ENCODE results near the gene ARMC10.
"Not testable (repeated sequence)": the region's sequence is repeated elsewhere in the genome, so short reads cannot be mapped to it uniquely, and the experiment has no call there.

Gene ARMC10

GRCh38 chr7:103095558-103095957, 20.6 kb downstream of the ARMC10 start:
- H3K4me2 ChIP-seq (ENCODE audit: low read length); H2AK5ac ChIP-seq (ENCODE audit: low read length); H3K79me2 ChIP-seq (ENCODE audit: control insufficient read depth, insufficient read depth, low read length); H3K79me1 ChIP-seq (ENCODE audit: low read length); H2BK15ac ChIP-seq (replicated peaks; ENCODE audit: low read depth); H3K9ac ChIP-seq (ENCODE audit: low read length); H3K4me1 ChIP-seq (ENCODE audit: control insufficient read depth, low read depth, low read length); H3K18ac ChIP-seq (ENCODE audit: low read length); DNase-seq; H3K4ac ChIP-seq (ENCODE audit: low read depth, low read length); H3K27ac ChIP-seq (ENCODE audit: low read depth, low read length); H3K27me3 ChIP-seq (ENCODE audit: insufficient read depth, low read length, poor library complexity); H3K4me3 ChIP-seq (ENCODE audit: low read length); H2BK5ac ChIP-seq (ENCODE audit: low read length); H3K56ac ChIP-seq (ENCODE audit: low read length); H4K5ac ChIP-seq (ENCODE audit: low read length); H3K23ac ChIP-seq (ENCODE audit: low read length); H2BK120ac ChIP-seq (ENCODE audit: low read depth, low read length); H3K36me3 ChIP-seq (ENCODE audit: control insufficient read depth, insufficient read depth, low read length); H4K8ac ChIP-seq (ENCODE audit: low read depth, low read length): not testable (repeated sequence)
- no CpG with 5 or more reads among the region's 2 CpGs for WGBS (ENCODE audit: extremely low coverage, insufficient coverage, low lambda C conversion rate)

- Histone ChIP-seq H3K79me1 (ENCODE audit: low read length) (no peaks in the 10 kb centered on the region), H3K79me2 (ENCODE audit: control insufficient read depth, insufficient read depth, low read length) (no peaks in the 10 kb centered on the region), H3K4me1 (ENCODE audit: control insufficient read depth, low read depth, low read length) (no peaks in the 10 kb centered on the region), H3K18ac (ENCODE audit: low read length) (no peak overlapping the region), H3K4me2 (ENCODE audit: low read length) (no peak overlapping the region), H3K27ac (ENCODE audit: low read depth, low read length) (no peak overlapping the region), H2BK15ac (replicated peaks; ENCODE audit: low read depth) (no peak overlapping the region), H3K4me3 (ENCODE audit: low read length) (no peak overlapping the region), H3K27me3 (ENCODE audit: insufficient read depth, low read length, poor library complexity) (no peaks in the 10 kb centered on the region), H3K56ac (ENCODE audit: low read length) (no peak overlapping the region), H3K36me3 (ENCODE audit: control insufficient read depth, insufficient read depth, low read length) (no peaks in the 10 kb centered on the region), H3K9ac (ENCODE audit: low read length) (no peak overlapping the region), H2BK120ac (ENCODE audit: low read depth, low read length) (no peak overlapping the region), H4K5ac (ENCODE audit: low read length) (no peak overlapping the region), H3K23ac (ENCODE audit: low read length) (no peak overlapping the region), H3K4ac (ENCODE audit: low read depth, low read length) (no peak overlapping the region), H2AK5ac (ENCODE audit: low read length) (no peak overlapping the region), H2BK5ac (ENCODE audit: low read length) (no peak overlapping the region), H4K8ac (ENCODE audit: low read depth, low read length) (no peak overlapping the region)
- WGBS (ENCODE audit: extremely low coverage, insufficient coverage, low lambda C conversion rate) = no CpG with 5 or more reads among the region's 2 CpGs
- no peak for DNase-seq
Measured at GRCh38 chr7:103097041-103097440, 22.1 kb downstream of the ARMC10 start.

- Histone ChIP-seq H3K79me2 (ENCODE audit: control insufficient read depth, insufficient read depth, low read length) (no peaks in the 10 kb centered on the region), H3K18ac (ENCODE audit: low read length) (no peak overlapping the region), H2BK120ac (ENCODE audit: low read depth, low read length) (no peak overlapping the region), H3K79me1 (ENCODE audit: low read length) (no peaks in the 10 kb centered on the region), H3K27me3 (ENCODE audit: insufficient read depth, low read length, poor library complexity) (no peaks in the 10 kb centered on the region), H3K4me3 (ENCODE audit: low read length) (no peak overlapping the region), H2BK15ac (replicated peaks; ENCODE audit: low read depth) (no peak overlapping the region), H2AK5ac (ENCODE audit: low read length) (no peak overlapping the region), H3K23ac (ENCODE audit: low read length) (no peak overlapping the region), H2BK5ac (ENCODE audit: low read length) (no peak overlapping the region), H4K5ac (ENCODE audit: low read length) (no peak overlapping the region), H3K36me3 (ENCODE audit: control insufficient read depth, insufficient read depth, low read length) (no peaks in the 10 kb centered on the region), H3K4me2 (ENCODE audit: low read length) (no peak overlapping the region), H4K8ac (ENCODE audit: low read depth, low read length) (no peak overlapping the region), H3K9ac (ENCODE audit: low read length) (no peak overlapping the region), H3K4me1 (ENCODE audit: control insufficient read depth, low read depth, low read length) (no peaks in the 10 kb centered on the region), H3K4ac (ENCODE audit: low read depth, low read length) (no peak overlapping the region), H3K27ac (ENCODE audit: low read depth, low read length) (no peak overlapping the region), H3K56ac (ENCODE audit: low read length) (no peak overlapping the region)
- no peak for DNase-seq
- WGBS (ENCODE audit: extremely low coverage, insufficient coverage, low lambda C conversion rate) = no CpG with 5 or more reads among the region's 3 CpGs
Measured at GRCh38 chr7:103100348-103100747, 25.4 kb downstream of the ARMC10 start.

GRCh38 chr7:103101543-103101942, 26.6 kb downstream of the ARMC10 start:
- WGBS (ENCODE audit: extremely low coverage, insufficient coverage, low lambda C conversion rate) = no CpG with 5 or more reads among the region's 2 CpGs

GRCh38 chr7:103106005-103106702, 31.2 kb downstream of the ARMC10 start:
- Histone ChIP-seq H3K4me1 (ENCODE audit: control insufficient read depth, low read depth, low read length) (no peaks in the 10 kb centered on the region), H4K8ac (ENCODE audit: low read depth, low read length) (no peak overlapping the region), H3K79me2 (ENCODE audit: control insufficient read depth, insufficient read depth, low read length) (no peaks in the 10 kb centered on the region), H3K9ac (ENCODE audit: low read length) (no peak overlapping the region), H2BK15ac (replicated peaks; ENCODE audit: low read depth) (no peak overlapping the region), H2AK5ac (ENCODE audit: low read length) (no peak overlapping the region), H3K18ac (ENCODE audit: low read length) (no peak overlapping the region), H3K4me3 (ENCODE audit: low read length) (no peak overlapping the region), H4K5ac (ENCODE audit: low read length) (no peak overlapping the region), H3K36me3 (ENCODE audit: control insufficient read depth, insufficient read depth, low read length) (no peaks in the 10 kb centered on the region), H3K27ac (ENCODE audit: low read depth, low read length) (no peak overlapping the region), H3K4me2 (ENCODE audit: low read length) (no peak overlapping the region), H3K79me1 (ENCODE audit: low read length) (no peaks in the 10 kb centered on the region), H3K4ac (ENCODE audit: low read depth, low read length) (no peak overlapping the region), H2BK5ac (ENCODE audit: low read length) (no peak overlapping the region), H3K27me3 (ENCODE audit: insufficient read depth, low read length, poor library complexity) (no peaks in the 10 kb centered on the region), H2BK120ac (ENCODE audit: low read depth, low read length) (no peak overlapping the region), H3K56ac (ENCODE audit: low read length) (no peak overlapping the region), H3K23ac (ENCODE audit: low read length) (no peak overlapping the region)
- WGBS (ENCODE audit: extremely low coverage, insufficient coverage, low lambda C conversion rate) = no CpG with 5 or more reads among the region's 12 CpGs
- peak; percentile 78 for DNase-seq

More at GRCh38 chr7:103101543-103101942, 26.6 kb downstream of the ARMC10 start:
- Histone ChIP-seq H3K4ac (ENCODE audit: low read depth, low read length) (no peak overlapping the region), H2BK5ac (ENCODE audit: low read length) (no peak overlapping the region), H2BK120ac (ENCODE audit: low read depth, low read length) (no peak overlapping the region), H2BK15ac (replicated peaks; ENCODE audit: low read depth) (no peak overlapping the region), H3K4me3 (ENCODE audit: low read length) (no peak overlapping the region), H3K36me3 (ENCODE audit: control insufficient read depth, insufficient read depth, low read length) (no peaks in the 10 kb centered on the region), H3K9ac (ENCODE audit: low read length) (no peak overlapping the region), H3K79me2 (ENCODE audit: control insufficient read depth, insufficient read depth, low read length) (no peaks in the 10 kb centered on the region), H4K8ac (ENCODE audit: low read depth, low read length) (no peak overlapping the region), H3K23ac (ENCODE audit: low read length) (no peak overlapping the region), H2AK5ac (ENCODE audit: low read length) (no peak overlapping the region), H4K5ac (ENCODE audit: low read length) (no peak overlapping the region), H3K27ac (ENCODE audit: low read depth, low read length) (no peak overlapping the region), H3K18ac (ENCODE audit: low read length) (no peak overlapping the region), H3K79me1 (ENCODE audit: low read length) (no peaks in the 10 kb centered on the region), H3K4me2 (ENCODE audit: low read length) (no peak overlapping the region), H3K4me1 (ENCODE audit: control insufficient read depth, low read depth, low read length) (no peaks in the 10 kb centered on the region), H3K27me3 (ENCODE audit: insufficient read depth, low read length, poor library complexity) (no peaks in the 10 kb centered on the region), H3K56ac (ENCODE audit: low read length) (no peak overlapping the region)
- no peak for DNase-seq

- not testable (repeated sequence) for H3K23ac ChIP-seq (ENCODE audit: low read length); H2BK5ac ChIP-seq (ENCODE audit: low read length); H3K4ac ChIP-seq (ENCODE audit: low read depth, low read length); H3K79me2 ChIP-seq (ENCODE audit: control insufficient read depth, insufficient read depth, low read length); H3K36me3 ChIP-seq (ENCODE audit: control insufficient read depth, insufficient read depth, low read length); H4K8ac ChIP-seq (ENCODE audit: low read depth, low read length); H4K5ac ChIP-seq (ENCODE audit: low read length); H3K79me1 ChIP-seq (ENCODE audit: low read length); H2BK15ac ChIP-seq (replicated peaks; ENCODE audit: low read depth); H2BK120ac ChIP-seq (ENCODE audit: low read depth, low read length); H3K4me3 ChIP-seq (ENCODE audit: low read length); H2AK5ac ChIP-seq (ENCODE audit: low read length); H3K4me1 ChIP-seq (ENCODE audit: control insufficient read depth, low read depth, low read length); H3K4me2 ChIP-seq (ENCODE audit: low read length); H3K9ac ChIP-seq (ENCODE audit: low read length); H3K27ac ChIP-seq (ENCODE audit: low read depth, low read length); H3K27me3 ChIP-seq (ENCODE audit: insufficient read depth, low read length, poor library complexity)
- DNase-seq = peak; percentile 5
- no CpG with 5 or more reads among the region's 6 CpGs for WGBS (ENCODE audit: extremely low coverage, insufficient coverage, low lambda C conversion rate)
- Histone ChIP-seq H3K18ac (ENCODE audit: low read length) (peak overlapping the region; percentile 31), H3K56ac (ENCODE audit: low read length) (peak overlapping the region; percentile 25)
Measured at GRCh38 chr7:103106703-103107070, 31.7 kb downstream of the ARMC10 start.

Data from mesendoderm (in vitro differentiated cells).